Spleen (tissue), 7 donors: ENCODE results near the gene ARHGAP22.

Source experiments
- CTCF ChIP-seq, 11 experiments: fragments of 200-600 bp in 7 of 11; fragments of 450-650 bp in 4 of 11; sonication (generic) in 4 of 11; IDR thresholded peaks in 8 of 11; conservative IDR thresholded peaks in 3 of 11; 1 replicate in 7 of 11; 2 replicates in 4 of 11; pipeline versions ENCODE4 v1.4.0 to v1.8.0; 2016 to 2021; ENCODE audit warnings: antibody characterized with exemption in 11 of 11, inconsistent platforms in 4 of 11, mild to moderate bottlenecking in 1 of 11
- POLR2AphosphoS5 ChIP-seq, 3 donors: sonication (generic); formaldehyde crosslinking; IDR thresholded peaks; one replicate each; pipeline ENCODE4 v1.5.1; 2017; ENCODE audit warnings: antibody characterized with exemption in 3 of 3
- donor health status: DM: no; HTN: no; CAD: no; lungs with moderate emphysema.
- donor health status: DM: no; HTN: no; CAD: no.
- donor health status: DM: no; HTN: no; CAD: no.

GRCh38 chr10:48600645-48601505, 4.0 kb downstream of the ARHGAP22 start:
- TF ChIP-seq CTCF (IDR thresholded peaks at IDR 0.05 in 8 of 11, conservative IDR thresholded peaks at IDR 0.05 in 3 of 11) (no peak), POLR2AphosphoS5 (IDR thresholded peaks at IDR 0.05) (no peak)
